ENCODE results near the gene CMIP.

DNA sequence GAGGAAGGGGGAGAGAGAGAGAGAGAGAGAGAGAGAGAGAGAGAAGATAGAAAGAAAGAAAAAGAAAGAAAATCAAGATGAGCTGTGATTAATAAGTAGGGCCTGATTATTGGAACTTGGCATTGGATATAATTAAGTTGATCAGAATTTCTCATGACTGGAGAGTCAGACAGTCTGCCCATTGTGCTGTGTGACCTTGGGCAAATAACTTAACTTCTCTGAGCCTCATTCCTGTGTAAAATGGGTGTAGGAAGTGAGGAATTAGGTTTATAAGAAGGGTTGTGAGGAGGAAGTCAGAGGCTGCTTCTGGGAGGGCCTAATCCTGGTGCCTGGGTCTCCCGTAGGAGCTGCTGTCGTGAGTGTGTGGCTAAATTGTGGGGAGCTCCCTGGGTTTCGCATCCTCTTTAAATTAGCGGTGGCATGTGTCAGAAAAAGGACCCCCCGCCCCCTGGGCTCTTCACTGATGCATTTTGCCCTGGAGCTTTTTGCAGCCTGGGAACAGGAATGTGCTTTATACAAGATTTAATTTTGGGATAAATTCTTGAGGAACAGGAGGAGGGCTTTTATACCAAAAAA, 76.0 kb downstream of the CMIP start:
- TF ChIP-seq CTCF (IDR thresholded peaks at IDR 0.05) = no peak
- no peak for TF ChIP-seq POLR2A (IDR thresholded peaks at IDR 0.05)

All from thyroid gland (tissue), 4 donors.